Stomach smooth muscle (tissue), 2 donors: ENCODE measurements around the gene CIDEA.

Experiments used
- H3K27ac ChIP-seq: one replicate; pipeline ENCODE4 v1.7.0; 2013; ENCODE audit warnings: mild to moderate bottlenecking, low read length, inconsistent platforms
- H3K27me3 ChIP-seq, 2 donors: one replicate each; pipeline ENCODE4 v1.7.0; 2013; ENCODE audit warnings: low read length in 2 of 2; ENCODE audit not compliant: insufficient read depth in 2 of 2, control insufficient read depth in 1 of 2
- H3K36me3 ChIP-seq, 2 donors: one replicate each; pipeline ENCODE4 v1.7.0; 2013; ENCODE audit warnings: low read length in 2 of 2; ENCODE audit not compliant: control insufficient read depth in 2 of 2, insufficient read depth in 2 of 2
- H3K4me1 ChIP-seq: one replicate; pipeline ENCODE4 v1.7.0; 2013; ENCODE audit warnings: low read length; ENCODE audit not compliant: control insufficient read depth, insufficient read depth
- H3K4me3 ChIP-seq, 2 donors: one replicate each; pipeline ENCODE4 v1.7.0; 2013; ENCODE audit warnings: low read length in 2 of 2
- H3K9ac ChIP-seq, 2 donors: one replicate each; pipeline ENCODE4 v1.7.0; 2013; ENCODE audit warnings: low read length in 2 of 2, mild to moderate bottlenecking in 1 of 2
- H3K9me3 ChIP-seq, 2 donors: one replicate each; pipeline ENCODE4 v1.7.0; 2013; ENCODE audit warnings: low read length in 2 of 2; ENCODE audit not compliant: control insufficient read depth in 2 of 2
- donor health status: healthy.
- donor health status: Pancreatic carcinoma.

Gene CIDEA

GRCh38 chr18:12254820-12255511 lies 805 bp downstream of the CIDEA start:
- no peaks in the 10 kb centered on the region for H3K36me3 ChIP-seq
- peaks cover 25 to 30% of the 10 kb centered on the region in 2 donors for H3K27me3 ChIP-seq
- H3K27ac ChIP-seq = no peak overlapping the region

GRCh38 chr18:12255626-12256026 lies 1.5 kb downstream of the CIDEA start:
- Histone ChIP-seq H3K27me3 (peaks cover 25 to 32% of the 10 kb centered on the region in 2 donors), H3K4me3 (no peak overlapping the region), H3K36me3 (no peaks in the 10 kb centered on the region), H3K9ac (no peak overlapping the region), H3K4me1 (peaks cover 14% of the 10 kb centered on the region), H3K27ac (no peak overlapping the region), H3K9me3 (no peaks in the 10 kb centered on the region)

More at GRCh38 chr18:12254820-12255511, 805 bp downstream of the CIDEA start:
- no peaks in the 10 kb centered on the region for H3K9me3 ChIP-seq
- peaks cover 14% of the 10 kb centered on the region for H3K4me1 ChIP-seq
- peak overlapping the region in 1 of 2 donors; percentile 66 for H3K4me3 ChIP-seq
- H3K9ac ChIP-seq = no peak overlapping the region

DNA sequence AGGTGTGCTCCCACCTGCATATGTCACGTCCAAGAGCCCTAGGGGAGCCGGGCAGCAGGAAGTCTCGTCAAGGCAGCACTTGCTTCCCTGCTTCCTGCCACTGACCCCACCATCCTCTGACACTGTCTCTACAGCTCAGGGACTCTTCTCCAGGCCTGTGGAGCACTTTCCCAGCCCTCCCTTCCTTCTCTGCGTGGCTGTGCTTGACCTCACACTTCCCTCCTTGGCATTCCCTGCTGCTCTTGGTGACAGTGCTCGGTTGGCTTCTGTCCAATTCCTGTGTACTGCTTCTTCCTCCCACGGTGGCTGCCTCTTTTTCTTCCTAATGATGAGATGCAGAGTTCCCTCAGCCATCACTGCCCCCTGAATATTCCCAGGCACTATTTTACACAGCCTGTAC lies 2.8 kb downstream of the CIDEA start:
- no peak overlapping the region for H3K4me3 ChIP-seq
- H3K9ac ChIP-seq = no peak overlapping the region
- no peaks in the 10 kb centered on the region for H3K36me3 ChIP-seq
- no peak overlapping the region for H3K27ac ChIP-seq
- no peaks in the 10 kb centered on the region for H3K9me3 ChIP-seq
- H3K27me3 ChIP-seq = peaks cover 25 to 33% of the 10 kb centered on the region in 2 donors
- H3K4me1 ChIP-seq = peaks cover 14% of the 10 kb centered on the region

DNA sequence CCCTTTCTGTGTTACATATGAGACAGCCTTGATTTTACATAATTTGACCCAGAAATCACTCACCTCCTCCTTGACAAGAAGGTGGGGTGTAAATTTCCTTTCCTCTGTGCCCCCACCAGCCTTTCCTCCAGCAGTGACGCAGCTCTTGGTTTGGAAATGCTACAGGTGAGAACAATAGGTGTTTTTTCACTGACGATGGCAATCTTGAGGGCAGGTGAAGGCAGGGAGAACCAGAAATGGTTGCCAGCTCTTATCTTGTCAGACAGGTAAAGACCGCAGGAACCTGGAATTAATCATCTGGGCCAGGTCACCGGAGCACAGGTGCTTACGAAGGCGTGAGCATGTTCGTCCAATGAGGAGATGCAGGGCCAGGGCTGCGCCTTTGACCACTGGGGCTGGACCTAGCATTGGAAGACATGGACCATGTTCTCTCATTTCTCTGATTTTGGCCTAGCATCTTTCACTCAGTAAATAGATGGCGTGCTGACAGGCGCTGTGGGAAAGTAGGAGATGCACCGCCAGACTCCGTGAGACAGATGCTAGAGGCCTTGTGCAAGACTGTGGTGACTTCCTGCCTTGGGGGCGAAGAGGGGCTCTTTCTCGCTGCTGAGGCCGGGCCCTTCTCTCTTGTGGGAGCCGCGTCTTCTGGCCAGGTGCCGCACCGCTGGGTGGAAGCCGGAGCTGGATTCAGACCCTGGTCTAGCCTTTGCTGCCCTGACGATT lies 4.0 kb downstream of the CIDEA start:
- no peaks in the 10 kb centered on the region for H3K36me3 ChIP-seq
- H3K9me3 ChIP-seq = no peaks in the 10 kb centered on the region
- H3K27ac ChIP-seq = no peak overlapping the region
- H3K4me3 ChIP-seq = no peak overlapping the region
- peaks cover 14% of the 10 kb centered on the region for H3K4me1 ChIP-seq
- H3K9ac ChIP-seq = no peak overlapping the region
- H3K27me3 ChIP-seq = peaks cover 23 to 30% of the 10 kb centered on the region in 2 donors

- H3K4me1 ChIP-seq = peaks cover 8% of the 10 kb centered on the region
- H3K36me3 ChIP-seq = no peaks in the 10 kb centered on the region
- H3K27ac ChIP-seq = no peak overlapping the region
- H3K4me3 ChIP-seq = no peak overlapping the region
- H3K27me3 ChIP-seq = peaks cover 15 to 22% of the 10 kb centered on the region in 2 donors
- no peaks in the 10 kb centered on the region for H3K9me3 ChIP-seq
- H3K9ac ChIP-seq = no peak overlapping the region
These were observed 4.9 kb downstream of the CIDEA start for GRCh38 chr18:12258719-12259705.

DNA sequence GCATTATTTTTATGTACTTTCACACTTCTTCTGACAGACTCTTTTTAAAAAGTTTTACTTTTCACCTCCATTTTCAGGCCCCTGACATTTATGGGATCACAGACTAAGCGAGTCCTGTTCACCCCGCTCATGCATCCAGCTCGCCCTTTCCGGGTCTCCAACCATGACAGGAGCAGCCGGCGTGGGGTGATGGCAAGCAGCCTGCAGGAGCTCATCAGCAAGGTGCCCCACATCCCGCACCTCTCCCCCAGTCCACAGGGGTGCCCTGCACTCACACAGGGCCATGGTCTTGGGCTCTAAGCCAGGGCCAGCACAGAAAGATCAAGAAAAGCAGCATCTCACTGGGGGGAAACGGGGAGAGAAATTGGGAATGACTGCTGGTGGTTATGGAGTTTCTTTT lies 8.6 kb downstream of the CIDEA start:
- H3K4me3 ChIP-seq = no peak overlapping the region
- no peaks in the 10 kb centered on the region for H3K36me3 ChIP-seq
- H3K9ac ChIP-seq = no peak overlapping the region
- peaks cover 0 to 6% of the 10 kb centered on the region in 2 donors for H3K27me3 ChIP-seq
- H3K27ac ChIP-seq = no peak overlapping the region
- H3K4me1 ChIP-seq = no peaks in the 10 kb centered on the region
- H3K9me3 ChIP-seq = no peaks in the 10 kb centered on the region

- H3K4me3 ChIP-seq = no peak overlapping the region
- H3K36me3 ChIP-seq = no peaks in the 10 kb centered on the region
- no peak overlapping the region for H3K27ac ChIP-seq
- no peak overlapping the region for H3K9ac ChIP-seq
- no peaks in the 10 kb centered on the region for H3K4me1 ChIP-seq
- peaks cover 0 to 5% of the 10 kb centered on the region in 2 donors for H3K27me3 ChIP-seq
- no peaks in the 10 kb centered on the region for H3K9me3 ChIP-seq
These were observed 10.7 kb downstream of the CIDEA start for GRCh38 chr18:12264864-12265263.

DNA sequence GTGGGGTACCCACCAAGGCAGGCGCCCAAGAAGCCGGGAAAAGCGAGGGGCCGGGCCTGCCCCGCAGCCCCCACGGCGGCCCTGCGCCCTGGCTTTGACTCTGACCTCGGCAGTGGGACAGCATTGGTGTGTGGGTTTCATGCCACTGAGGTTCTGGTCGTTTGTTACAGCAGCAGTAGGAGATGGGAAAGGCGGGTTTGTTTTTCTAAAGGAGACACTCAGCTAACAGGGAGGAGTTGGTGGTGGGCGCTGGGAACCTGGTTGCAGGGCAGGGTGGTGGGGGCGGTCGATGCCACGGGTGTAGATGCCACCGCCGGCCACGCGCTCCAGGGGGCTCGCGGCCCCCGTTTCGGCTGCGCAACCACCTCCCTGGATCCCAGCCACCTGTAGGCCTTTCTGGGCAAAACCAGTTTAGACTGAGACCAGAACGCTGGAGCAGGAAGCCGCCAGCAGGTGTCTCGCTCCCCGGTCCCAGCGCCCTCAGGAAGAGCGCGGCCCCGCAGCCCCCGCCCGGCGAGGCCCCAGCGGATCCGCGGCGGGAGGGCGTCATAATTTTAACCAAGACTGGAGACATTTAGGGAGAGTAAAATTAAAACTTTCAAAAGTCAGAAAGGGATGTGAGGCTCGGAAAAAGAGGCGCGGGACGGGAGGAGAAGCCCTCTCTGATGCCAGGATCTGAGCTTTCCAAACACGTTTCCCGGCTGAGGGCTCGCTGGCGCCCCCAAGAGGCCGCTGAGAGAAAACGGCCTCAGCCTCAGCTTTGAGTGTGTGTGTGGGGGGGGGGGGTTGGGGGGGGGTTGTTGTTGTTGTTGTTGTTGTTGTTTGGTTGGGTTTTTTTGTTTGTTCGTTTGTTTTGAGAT lies 17.4 kb downstream of the CIDEA start:
- H3K4me1 ChIP-seq = peaks cover 3% of the 10 kb centered on the region
- H3K9me3 ChIP-seq = no peaks in the 10 kb centered on the region
- H3K36me3 ChIP-seq = no peaks in the 10 kb centered on the region
- peak overlapping the region; percentile 72 to 74 for H3K9ac ChIP-seq
- H3K27me3 ChIP-seq = no peaks in the 10 kb centered on the region
- H3K4me3 ChIP-seq = peak overlapping the region; percentile 33 to 67
- peak overlapping the region; percentile 76 for H3K27ac ChIP-seq

DNA sequence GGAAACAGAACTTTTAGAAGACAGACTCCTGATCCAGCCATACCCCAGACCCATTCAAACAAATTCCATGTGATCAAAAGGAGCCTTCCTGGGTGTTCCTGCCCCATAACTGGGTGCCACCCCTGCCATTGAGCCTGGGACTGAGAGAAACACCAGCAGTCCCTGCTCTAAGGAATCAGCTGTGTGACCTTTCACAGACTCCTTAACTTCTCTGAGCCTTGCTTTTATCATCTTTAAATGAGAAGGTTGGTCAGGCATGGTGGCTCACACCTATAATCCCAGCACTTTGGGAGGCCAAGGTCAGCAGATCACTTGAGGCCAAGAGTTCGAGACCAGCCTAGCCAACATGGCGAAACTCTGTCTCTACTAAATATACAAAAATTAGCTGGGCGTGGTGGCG lies 20.6 kb downstream of the CIDEA start:
- H3K27ac ChIP-seq = no peak overlapping the region
- H3K9ac ChIP-seq = no peak overlapping the region
- no peak overlapping the region for H3K4me3 ChIP-seq
- H3K9me3 ChIP-seq = no peaks in the 10 kb centered on the region
- peaks cover 33% of the 10 kb centered on the region for H3K4me1 ChIP-seq
- no peaks in the 10 kb centered on the region for H3K36me3 ChIP-seq
- no peaks in the 10 kb centered on the region for H3K27me3 ChIP-seq
